ENCODE results near the gene HOXB8. TPM values are rescaled to one million over a fixed set of nuclear protein-coding genes. Genes with fewer than 3 reads are reported as not detected.
A peak's percentile ranks its signal among the peaks of the same experiment; 100 is the strongest.

The HOXB8 gene
- total RNA-seq, 4 donors from 2014 or later, result 0.27 to 3.9 TPM; not detected in 2

- 12% methylated on average over 1 of the region's 1 CpG; no CpG with 5 or more reads in 1 of the 2 donors for WGBS, 2 donors (ENCODE audit: low coverage in 1 of 2)
- H3K4me1 ChIP-seq, result peaks cover 24 to 100% (median 33%) of the 10 kb centered on the region in 3 donors
Measured at GRCh38 chr17:48571826-48572417, 43.2 kb downstream of the HOXB8 start.

GRCh38 chr17:48571024-48571818 is 43.9 kb downstream of the HOXB8 start:
- peak overlapping the region; percentile 97 to 98 (median 97) for H3K27ac ChIP-seq
- ATAC-seq, result no peak
- H3K4me3 ChIP-seq, result peak overlapping the region; percentile 27 to 81
- peaks cover 25 to 100% (median 38%) of the 10 kb centered on the region in 3 donors for H3K4me1 ChIP-seq
- TF ChIP-seq POLR2A (IDR thresholded peaks at IDR 0.05), result no peak
- no peak for TF ChIP-seq POLR2AphosphoS5 (IDR thresholded peaks at IDR 0.05)
- no peak for TF ChIP-seq EP300 (IDR thresholded peaks at IDR 0.05)
- no peak for TF ChIP-seq CTCF (IDR thresholded peaks at IDR 0.05)
- H3K27me3 ChIP-seq, result no peaks in the 10 kb centered on the region
- H3K9me3 ChIP-seq, result no peaks in the 10 kb centered on the region
- 16 to 29% methylated on average over 21 to 22 of the region's 26 CpGs for WGBS, 2 donors (ENCODE audit: low coverage in 1 of 2)
- H3K36me3 ChIP-seq, result no peaks in the 10 kb centered on the region

More at GRCh38 chr17:48571826-48572417, 43.2 kb downstream of the HOXB8 start:
- no peak for ATAC-seq
- Histone ChIP-seq H3K27me3 (no peaks in the 10 kb centered on the region), H3K36me3 (no peaks in the 10 kb centered on the region), H3K27ac (peak overlapping the region; percentile 97 to 98 (median 97)), H3K9me3 (no peaks in the 10 kb centered on the region), H3K4me3 (peak overlapping the region; percentile 27 to 81)
- TF ChIP-seq POLR2AphosphoS5 (IDR thresholded peaks at IDR 0.05) (no peak), CTCF (IDR thresholded peaks at IDR 0.05) (no peak)

- TF ChIP-seq EP300 (IDR thresholded peaks at IDR 0.05), result no peak
- TF ChIP-seq POLR2AphosphoS5 (IDR thresholded peaks at IDR 0.05), result peak; percentile 20
Measured at GRCh38 chr17:48570325-48571023, 44.6 kb downstream of the HOXB8 start.

GRCh38 chr17:48569674-48570324 is 45.3 kb downstream of the HOXB8 start:
- no peaks in the 10 kb centered on the region for H3K27me3 ChIP-seq
- TF ChIP-seq POLR2AphosphoS5 (IDR thresholded peaks at IDR 0.05) (no peak), CTCF (IDR thresholded peaks at IDR 0.05) (peak in 3 of 4 experiments; percentile 32 to 41 (median 33))
- H3K4me1 ChIP-seq, result peaks cover 20 to 100% (median 45%) of the 10 kb centered on the region in 3 donors
- no peaks in the 10 kb centered on the region for H3K36me3 ChIP-seq
- WGBS, 2 donors (ENCODE audit: low coverage in 1 of 2), result 11 to 25% methylated on average over 4 to 6 of the region's 6 CpGs
- no peaks in the 10 kb centered on the region for H3K9me3 ChIP-seq
- H3K27ac ChIP-seq, result peak overlapping the region; percentile 97 to 98 (median 97)
- peak overlapping the region; percentile 27 to 81 for H3K4me3 ChIP-seq
- ATAC-seq, result no peak

More at GRCh38 chr17:48570325-48571023, 44.6 kb downstream of the HOXB8 start:
- no peaks in the 10 kb centered on the region for H3K27me3 ChIP-seq
- H3K4me3 ChIP-seq, result peak overlapping the region; percentile 27 to 81
- 11 to 12% methylated on average over 9 to 16 of the region's 19 CpGs for WGBS, 2 donors (ENCODE audit: low coverage in 1 of 2)
- no peaks in the 10 kb centered on the region for H3K36me3 ChIP-seq
- ATAC-seq, result peak; percentile 32
- H3K4me1 ChIP-seq, result peaks cover 20 to 100% (median 38%) of the 10 kb centered on the region in 3 donors
- no peaks in the 10 kb centered on the region for H3K9me3 ChIP-seq
- H3K27ac ChIP-seq, result peak overlapping the region; percentile 97 to 98 (median 97)

DNA sequence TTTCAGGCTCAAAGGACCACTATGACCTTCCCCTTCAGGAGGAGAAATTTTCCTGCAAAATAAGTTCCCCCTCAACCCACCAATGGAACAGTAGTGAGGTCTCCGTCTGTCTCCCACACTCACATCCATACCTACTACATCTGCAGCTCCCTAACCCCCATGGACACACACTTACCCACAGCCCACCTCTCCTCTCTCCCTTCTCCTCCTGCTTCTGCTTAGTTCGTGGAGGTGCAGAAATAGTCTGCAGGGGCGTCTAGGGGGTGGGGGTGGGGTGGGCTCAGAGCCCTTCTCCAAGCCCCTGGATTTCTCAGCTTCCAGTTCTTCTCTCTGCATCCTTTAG is 45.9 kb downstream of the HOXB8 start:
- WGBS, 2 donors (ENCODE audit: low coverage in 1 of 2), result 0 to 7% methylated on average over 1 to 3 of the region's 3 CpGs
- Histone ChIP-seq H3K4me1 (peaks cover 20 to 100% (median 45%) of the 10 kb centered on the region in 3 donors), H3K27me3 (no peaks in the 10 kb centered on the region), H3K36me3 (no peaks in the 10 kb centered on the region), H3K9me3 (no peaks in the 10 kb centered on the region), H3K27ac (peak overlapping the region; percentile 97 to 98 (median 97)), H3K4me3 (peak overlapping the region; percentile 27 to 81)
- no peak for TF ChIP-seq POLR2AphosphoS5 (IDR thresholded peaks at IDR 0.05)
- no peak for TF ChIP-seq EP300 (IDR thresholded peaks at IDR 0.05)
- TF ChIP-seq CTCF (IDR thresholded peaks at IDR 0.05), result no peak
- TF ChIP-seq POLR2A (IDR thresholded peaks at IDR 0.05), result no peak
- ATAC-seq, result no peak
